ENCODE measurements around the gene MEF2D. TPM values are rescaled to one million over a fixed set of nuclear protein-coding genes. Genes with fewer than 3 reads are reported as not detected.
A peak's percentile ranks its signal among the peaks of the same experiment; 100 is the strongest.

Gene MEF2D
- total RNA-seq, 2 experiments from 2014 or later, result 25.7 to 27.8 TPM

GRCh38 chr1:156421062-156421938, 79.3 kb downstream of the MEF2D start:
- H3K4me1 Mint-ChIP-seq, result peaks cover 13% of the 10 kb centered on the region
- no peak overlapping the region for H3K27ac Mint-ChIP-seq
- H3K9me3 Mint-ChIP-seq, result no peaks in the 10 kb centered on the region
- H3K4me3 Mint-ChIP-seq, result peak overlapping the region; percentile 82
- DNase-seq, result peak; percentile 73
- H3K36me3 Mint-ChIP-seq, result no peaks in the 10 kb centered on the region
- H3K27me3 Mint-ChIP-seq, result peaks cover 90% of the 10 kb centered on the region

GRCh38 chr1:156420205-156421061, 80.1 kb downstream of the MEF2D start:
- Mint-ChIP-seq H3K27ac (no peak overlapping the region), H3K9me3 (no peaks in the 10 kb centered on the region), H3K27me3 (peaks cover 83% of the 10 kb centered on the region)

GRCh38 chr1:156419854-156420204, 80.7 kb downstream of the MEF2D start:
- peaks cover 82% of the 10 kb centered on the region for H3K27me3 Mint-ChIP-seq
- H3K4me1 Mint-ChIP-seq, result peaks cover 13% of the 10 kb centered on the region
- H3K4me3 Mint-ChIP-seq, result peak overlapping the region; percentile 82
- H3K27ac Mint-ChIP-seq, result no peak overlapping the region
- peak; percentile 54 for DNase-seq
- no peaks in the 10 kb centered on the region for H3K36me3 Mint-ChIP-seq
- H3K9me3 Mint-ChIP-seq, result no peaks in the 10 kb centered on the region

More at GRCh38 chr1:156420205-156421061, 80.1 kb downstream of the MEF2D start:
- Mint-ChIP-seq H3K4me3 (peak overlapping the region; percentile 82), H3K4me1 (peaks cover 13% of the 10 kb centered on the region), H3K36me3 (no peaks in the 10 kb centered on the region)
- DNase-seq, result peak; percentile 42

- H3K4me1 Mint-ChIP-seq, result peaks cover 13% of the 10 kb centered on the region
- peaks cover 80% of the 10 kb centered on the region for H3K27me3 Mint-ChIP-seq
- no peak overlapping the region for H3K4me3 Mint-ChIP-seq
- no peaks in the 10 kb centered on the region for H3K9me3 Mint-ChIP-seq
- DNase-seq, result no peak
- H3K36me3 Mint-ChIP-seq, result no peaks in the 10 kb centered on the region
- H3K27ac Mint-ChIP-seq, result no peak overlapping the region
Measured at GRCh38 chr1:156418416-156419070, 82.0 kb downstream of the MEF2D start.

- H3K36me3 Mint-ChIP-seq, result no peaks in the 10 kb centered on the region
- H3K27ac Mint-ChIP-seq, result no peak overlapping the region
- no peaks in the 10 kb centered on the region for H3K9me3 Mint-ChIP-seq
- DNase-seq, result no peak
- H3K27me3 Mint-ChIP-seq, result peaks cover 69% of the 10 kb centered on the region
- H3K4me1 Mint-ChIP-seq, result peaks cover 13% of the 10 kb centered on the region
- H3K4me3 Mint-ChIP-seq, result no peak overlapping the region
Measured at GRCh38 chr1:156417401-156418020, 83.1 kb downstream of the MEF2D start.

GRCh38 chr1:156416993-156417392, 83.6 kb downstream of the MEF2D start:
- Mint-ChIP-seq H3K4me1 (peaks cover 13% of the 10 kb centered on the region), H3K4me3 (no peak overlapping the region), H3K36me3 (no peaks in the 10 kb centered on the region), H3K9me3 (no peaks in the 10 kb centered on the region), H3K27me3 (peaks cover 69% of the 10 kb centered on the region), H3K27ac (no peak overlapping the region)
- no peak for DNase-seq

GRCh38 chr1:156414461-156415064, 86.0 kb downstream of the MEF2D start:
- Mint-ChIP-seq H3K27me3 (peaks cover 54% of the 10 kb centered on the region), H3K36me3 (no peaks in the 10 kb centered on the region), H3K27ac (no peak overlapping the region), H3K4me1 (peaks cover 1% of the 10 kb centered on the region), H3K4me3 (no peak overlapping the region), H3K9me3 (no peaks in the 10 kb centered on the region)
- no peak for DNase-seq

Other genes with a start within 250 kb of the MEF2D start
- gene SMG5, start 217.9 kb downstream of the MEF2D start, total RNA-seq, result 10 to 100 TPM; 90.7 to 92.0 TPM
- gene TMEM79, start 216.4 kb downstream of the MEF2D start, total RNA-seq, result 1 to 10 TPM; 7.3 to 7.8 TPM
- 10 to 100 TPM; 17.0 to 20.5 TPM for gene GLMP, start 205.1 kb downstream of the MEF2D start, total RNA-seq
- not detected for gene VHLL, start 201.5 kb downstream of the MEF2D start, total RNA-seq
- gene CCT3, start 162.5 kb downstream of the MEF2D start, total RNA-seq, result 100 to 1,000 TPM; 497 to 499 TPM
- not detected for gene TSACC, start 162.2 kb downstream of the MEF2D start, total RNA-seq
- gene RHBG, start 131.6 kb downstream of the MEF2D start, total RNA-seq, result not detected
- gene IQGAP3, start 71.8 kb upstream of the MEF2D start, total RNA-seq, result 10 to 100 TPM; 13.5 to 14.9 TPM
- gene TTC24, start 78.9 kb upstream of the MEF2D start, total RNA-seq, result 10 to 100 TPM; 18.7 to 19.6 TPM
- gene NAXE, start 91.0 kb upstream of the MEF2D start, total RNA-seq, result 10 to 100 TPM; 65.9 to 68.2 TPM
- gene GPATCH4, start 100.7 kb upstream of the MEF2D start, total RNA-seq, result 100 to 1,000 TPM; 103 TPM
- gene HAPLN2, start 118.6 kb upstream of the MEF2D start, total RNA-seq, result not detected
- not detected for gene BCAN, start 141.3 kb upstream of the MEF2D start, total RNA-seq
- under 1 TPM in 1 of 2 experiments, not detected in 1; 0.04 TPM for gene NES, start 176.6 kb upstream of the MEF2D start, total RNA-seq
- 1 to 10 TPM; 1.2 to 1.6 TPM for gene CRABP2, start 204.8 kb upstream of the MEF2D start, total RNA-seq
- 10 to 100 TPM; 24.4 to 24.9 TPM for gene METTL25B, start 227.7 kb upstream of the MEF2D start, total RNA-seq
- 10 to 100 TPM; 74.9 to 77.4 TPM for gene ISG20L2, start 228.0 kb upstream of the MEF2D start, total RNA-seq
- 10 to 100 TPM; 85.1 to 94.6 TPM for gene MRPL24, start 240.3 kb upstream of the MEF2D start, total RNA-seq